Kidney epithelial cell (primary cell): ENCODE measurements around the gene ST3GAL6. TPM values are rescaled to one million over a fixed set of nuclear protein-coding genes. Genes with fewer than 3 reads are reported as not detected.

ENCODE experiments used
- DNase-seq: peaks from one replicate; pipeline ENCODE4 v3.0.0-alpha.2; 2010; ENCODE audit warnings: low read depth
- H3K27me3 ChIP-seq: 2 replicates; pipeline ENCODE4 v1.6.0; 2011; ENCODE audit warnings: low read length; ENCODE audit not compliant: control insufficient read depth, insufficient read depth
- H3K36me3 ChIP-seq: 2 replicates; pipeline ENCODE4 v1.5.1; 2011; ENCODE audit warnings: low read length; ENCODE audit not compliant: control insufficient read depth, insufficient read depth
- H3K4me3 ChIP-seq: 2 replicates; pipeline ENCODE4 v1.5.1; 2011; ENCODE audit warnings: low read depth, mild to moderate bottlenecking, control low read depth, low read length
- total RNA-seq: library from RNA; depleted of rRNA; stranded (reverse); fragments of >200 nt; gene quantifications from 2 replicates; pipeline ENCODE4 v1.2.3, GENCODE V29; 2015
- TF ChIP-seq, protein P1 (sequence below): IDR thresholded peaks from 2 replicates; pipeline ENCODE4 v1.5.1; 2011; ENCODE audit warnings: mild to moderate bottlenecking, moderate library complexity, low read length, control low read depth, inconsistent platforms; ENCODE audit not compliant: insufficient read depth, poor library complexity, severe bottlenecking

Gene ST3GAL6
- total RNA-seq, 1 donor from 2014 or later, result 1.2 TPM

DNA sequence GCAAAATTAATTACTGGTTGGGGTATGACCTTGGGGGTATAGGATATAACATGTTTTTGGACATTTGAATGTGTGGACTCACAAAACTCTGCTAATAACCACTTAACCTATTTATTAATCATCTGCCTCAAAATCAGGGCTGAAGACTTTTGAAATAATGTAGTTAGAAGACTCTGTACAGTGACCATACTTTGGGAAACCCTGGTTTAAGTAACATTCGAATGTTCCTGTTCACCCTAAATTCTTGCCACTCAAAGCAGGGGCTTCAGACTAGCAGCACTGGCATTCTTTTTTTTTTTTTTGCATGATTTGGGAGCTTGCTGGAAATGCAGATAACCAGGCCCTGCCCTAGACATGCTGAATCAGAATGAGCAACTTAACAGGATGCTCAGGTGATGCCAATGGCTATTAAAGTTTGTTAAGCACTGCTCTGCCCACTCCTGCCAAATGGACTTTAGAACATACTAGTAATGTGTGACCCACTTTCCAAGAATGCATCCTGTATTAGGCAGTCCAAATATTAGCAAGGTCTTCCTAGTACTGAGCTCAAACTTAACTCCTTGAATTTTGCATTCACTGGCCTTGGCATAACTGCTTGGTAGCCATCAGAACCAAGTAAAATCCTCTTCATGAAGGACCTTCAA is 12.7 kb upstream of the ST3GAL6 start:
- no peaks in the 10 kb centered on the region for H3K36me3 ChIP-seq
- TF ChIP-seq, protein P1, sequence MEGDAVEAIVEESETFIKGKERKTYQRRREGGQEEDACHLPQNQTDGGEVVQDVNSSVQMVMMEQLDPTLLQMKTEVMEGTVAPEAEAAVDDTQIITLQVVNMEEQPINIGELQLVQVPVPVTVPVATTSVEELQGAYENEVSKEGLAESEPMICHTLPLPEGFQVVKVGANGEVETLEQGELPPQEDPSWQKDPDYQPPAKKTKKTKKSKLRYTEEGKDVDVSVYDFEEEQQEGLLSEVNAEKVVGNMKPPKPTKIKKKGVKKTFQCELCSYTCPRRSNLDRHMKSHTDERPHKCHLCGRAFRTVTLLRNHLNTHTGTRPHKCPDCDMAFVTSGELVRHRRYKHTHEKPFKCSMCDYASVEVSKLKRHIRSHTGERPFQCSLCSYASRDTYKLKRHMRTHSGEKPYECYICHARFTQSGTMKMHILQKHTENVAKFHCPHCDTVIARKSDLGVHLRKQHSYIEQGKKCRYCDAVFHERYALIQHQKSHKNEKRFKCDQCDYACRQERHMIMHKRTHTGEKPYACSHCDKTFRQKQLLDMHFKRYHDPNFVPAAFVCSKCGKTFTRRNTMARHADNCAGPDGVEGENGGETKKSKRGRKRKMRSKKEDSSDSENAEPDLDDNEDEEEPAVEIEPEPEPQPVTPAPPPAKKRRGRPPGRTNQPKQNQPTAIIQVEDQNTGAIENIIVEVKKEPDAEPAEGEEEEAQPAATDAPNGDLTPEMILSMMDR, result no peak
- no peak for DNase-seq

GRCh38 chr3:98754483-98754882 is 8.7 kb upstream of the ST3GAL6 start:
- no peaks in the 10 kb centered on the region for H3K36me3 ChIP-seq
- TF ChIP-seq, protein P1, result no peak
- no peaks in the 10 kb centered on the region for H3K27me3 ChIP-seq
- no peak overlapping the region for H3K4me3 ChIP-seq
- no peak for DNase-seq

More for the DNA sequence above, 12.7 kb upstream of the ST3GAL6 start:
- Histone ChIP-seq H3K27me3 (no peaks in the 10 kb centered on the region), H3K4me3 (no peak overlapping the region)

DNA sequence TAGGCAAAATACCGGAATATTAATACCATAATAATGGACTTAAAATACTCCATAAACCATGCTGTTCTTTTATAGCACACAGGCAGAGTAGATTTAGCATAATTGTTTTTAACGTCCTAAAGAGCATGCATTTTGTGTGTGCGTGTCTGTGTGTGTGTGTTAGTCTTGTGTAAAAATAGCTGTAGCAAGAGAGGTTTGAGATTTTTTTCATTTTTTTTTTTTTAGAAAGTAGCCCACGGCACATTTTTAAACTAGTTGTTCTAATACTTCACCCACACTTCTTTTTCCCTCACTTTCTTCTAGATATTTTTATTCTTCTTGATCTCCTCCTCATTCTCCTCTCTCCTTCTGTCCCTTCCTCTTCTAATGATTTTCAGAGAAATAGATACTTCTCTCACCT is 7.5 kb upstream of the ST3GAL6 start:
- TF ChIP-seq, protein P1, result no peak
- Histone ChIP-seq H3K4me3 (no peak overlapping the region), H3K27me3 (no peaks in the 10 kb centered on the region), H3K36me3 (no peaks in the 10 kb centered on the region)
- no peak for DNase-seq

DNA sequence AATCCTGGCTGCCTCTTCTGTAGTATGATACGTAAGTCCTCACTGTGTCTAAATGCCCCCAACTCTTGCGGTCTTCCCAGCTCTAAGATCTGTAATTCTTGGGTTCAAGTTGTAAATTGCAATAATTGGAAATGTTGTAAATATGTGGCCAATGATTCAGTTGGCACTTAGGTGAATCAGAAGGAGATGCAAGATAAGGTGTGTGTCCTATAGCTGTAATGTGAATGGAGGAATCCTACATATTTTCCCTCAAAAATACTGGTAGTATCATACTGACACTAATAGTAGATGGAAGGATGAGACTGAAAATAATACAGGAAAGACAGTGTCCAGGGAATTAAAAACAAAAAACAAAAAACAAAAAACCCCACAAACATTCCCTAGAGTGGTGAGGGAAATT is 3.5 kb upstream of the ST3GAL6 start:
- H3K27me3 ChIP-seq, result no peaks in the 10 kb centered on the region
- no peak overlapping the region for H3K4me3 ChIP-seq
- TF ChIP-seq, protein P1, result no peak
- H3K36me3 ChIP-seq, result no peaks in the 10 kb centered on the region
- no peak for DNase-seq

GRCh38 chr3:98761643-98762229 is 1.4 kb upstream of the ST3GAL6 start:
- DNase-seq, result no peak
- Histone ChIP-seq H3K4me3 (no peak overlapping the region), H3K27me3 (no peaks in the 10 kb centered on the region), H3K36me3 (no peaks in the 10 kb centered on the region)
- TF ChIP-seq, protein P1, result no peak

GRCh38 chr3:98763819-98764418 is 779 bp downstream of the ST3GAL6 start:
- Histone ChIP-seq H3K4me3 (no peak overlapping the region), H3K27me3 (no peaks in the 10 kb centered on the region), H3K36me3 (no peaks in the 10 kb centered on the region)
- no peak for DNase-seq
- TF ChIP-seq, protein P1, result no peak
